ELF-1 (cell line): Measurements from ENCODE around the gene CARNS1.

Experiments used
- DNase-seq: peaks from one replicate; pipeline ENCODE4 v3.0.0-alpha.2; 2016; ENCODE audit warnings: low read depth, low spot score

Gene CARNS1

DNA sequence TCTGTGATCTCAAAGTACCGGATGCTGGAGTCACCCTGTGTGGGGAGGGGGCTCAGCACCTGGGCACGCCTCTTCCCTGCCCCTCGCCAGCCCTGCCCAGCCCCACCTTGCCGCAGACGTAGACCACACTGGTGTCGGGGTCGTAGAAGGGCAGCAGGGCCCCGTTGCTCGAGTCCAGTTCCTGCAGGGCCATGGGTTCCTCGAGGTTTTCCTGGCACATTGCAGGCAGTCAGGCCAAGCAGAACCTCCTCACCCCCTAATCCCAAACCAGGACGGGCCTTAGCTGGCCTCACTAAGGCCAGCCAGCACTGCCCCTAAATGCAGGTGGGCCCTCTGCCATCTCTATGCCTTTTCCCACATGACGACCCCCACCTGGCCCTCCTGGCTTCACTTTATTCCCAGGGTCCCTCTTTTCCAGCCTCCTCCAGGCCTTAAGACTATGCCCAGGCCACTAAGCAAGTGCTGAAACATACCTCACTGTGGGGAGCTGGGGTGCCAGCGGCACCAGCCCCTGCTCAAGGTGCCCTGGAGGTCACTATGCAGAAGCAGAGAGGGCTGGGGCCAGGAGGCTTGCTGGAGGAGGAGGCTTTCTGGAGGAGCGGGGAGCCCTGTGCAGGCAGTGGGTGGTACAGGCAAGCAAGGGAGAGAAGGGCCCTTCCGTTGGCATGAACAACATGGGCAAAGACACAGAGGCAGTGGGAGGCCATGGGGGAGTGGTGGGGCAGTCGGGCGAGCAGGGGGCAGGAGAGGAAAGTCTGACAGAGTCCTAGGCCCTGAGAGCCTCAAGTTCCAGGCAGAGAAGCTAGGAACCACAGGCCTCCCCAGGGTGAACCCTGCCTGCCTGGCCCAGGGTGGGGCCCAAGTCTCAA, 25.0 kb downstream of the CARNS1 start:
- DNase-seq: no peak

DNA sequence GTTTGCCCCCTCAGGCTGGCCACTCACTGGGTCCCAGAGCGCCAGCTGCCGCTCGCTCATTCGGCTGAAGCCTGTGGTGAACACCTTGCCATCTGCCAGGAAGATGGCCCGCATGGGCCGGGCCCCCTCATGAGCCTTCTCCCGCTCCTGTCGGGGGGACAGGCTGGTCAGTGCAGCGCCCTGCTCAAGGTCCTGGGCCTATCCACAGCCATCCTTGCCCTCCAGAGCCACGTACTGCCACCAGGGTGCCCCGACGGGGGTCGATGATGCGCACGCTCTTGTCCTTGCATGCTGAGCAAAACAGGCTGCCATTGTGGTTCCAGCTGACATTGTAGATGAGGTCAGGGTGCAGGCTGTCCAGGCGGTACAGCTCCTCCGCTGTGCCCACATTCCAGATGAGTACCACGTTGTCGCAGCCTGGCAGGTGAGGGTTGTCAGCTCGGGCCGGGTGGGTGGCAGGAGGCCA, 25.7 kb downstream of the CARNS1 start:
- no peak for DNase-seq

- DNase-seq: no peak
Measured at GRCh38 chr11:67441731-67442351, 26.4 kb downstream of the CARNS1 start.

DNA sequence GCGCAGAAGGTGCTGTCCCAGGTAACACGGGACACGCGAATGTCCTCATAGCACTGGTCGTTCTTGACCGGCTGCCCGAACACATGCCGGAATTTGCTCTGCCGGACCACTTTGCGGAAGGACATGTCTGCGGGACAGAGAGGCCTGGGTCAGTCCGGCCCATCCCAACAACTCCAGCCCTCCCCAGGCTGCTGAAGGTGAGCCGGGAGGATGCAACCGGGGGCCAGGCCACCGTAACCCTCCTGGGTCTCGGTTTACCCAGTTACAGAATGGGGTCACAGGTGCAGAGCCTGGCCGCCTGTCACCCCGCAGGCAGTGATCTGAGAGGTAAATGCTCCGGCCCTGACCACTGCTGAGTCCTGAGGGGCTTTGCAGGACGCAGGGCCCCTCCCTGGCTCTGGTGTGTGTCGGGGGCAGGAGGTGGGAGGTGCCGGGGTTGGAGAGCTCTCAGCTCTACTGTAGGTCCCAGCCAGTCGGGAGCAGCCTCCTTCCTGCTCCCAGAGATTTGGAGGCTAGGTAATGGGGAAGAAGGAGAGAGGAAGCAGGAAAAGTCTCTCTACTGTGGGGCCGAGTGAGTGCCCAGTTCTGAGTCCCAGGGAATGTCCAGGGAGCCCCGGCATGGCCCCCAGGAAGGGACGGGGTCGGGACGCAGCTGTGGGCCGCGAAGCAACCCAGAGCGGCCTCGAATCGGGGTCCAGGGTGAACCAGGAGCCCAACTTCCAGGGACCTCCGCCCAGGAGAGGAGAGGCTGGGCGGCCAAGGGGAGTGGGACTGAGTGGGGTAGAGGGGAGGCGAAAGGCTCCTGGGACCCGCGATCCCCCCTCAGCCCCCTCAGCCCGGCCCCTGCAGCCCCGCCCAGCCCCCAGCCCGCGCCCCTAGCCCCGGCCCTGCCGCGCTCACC, 27.3 kb downstream of the CARNS1 start:
- DNase-seq: no peak

- no peak for DNase-seq
Measured at GRCh38 chr11:67445515-67445914, 30.0 kb downstream of the CARNS1 start.

DNA sequence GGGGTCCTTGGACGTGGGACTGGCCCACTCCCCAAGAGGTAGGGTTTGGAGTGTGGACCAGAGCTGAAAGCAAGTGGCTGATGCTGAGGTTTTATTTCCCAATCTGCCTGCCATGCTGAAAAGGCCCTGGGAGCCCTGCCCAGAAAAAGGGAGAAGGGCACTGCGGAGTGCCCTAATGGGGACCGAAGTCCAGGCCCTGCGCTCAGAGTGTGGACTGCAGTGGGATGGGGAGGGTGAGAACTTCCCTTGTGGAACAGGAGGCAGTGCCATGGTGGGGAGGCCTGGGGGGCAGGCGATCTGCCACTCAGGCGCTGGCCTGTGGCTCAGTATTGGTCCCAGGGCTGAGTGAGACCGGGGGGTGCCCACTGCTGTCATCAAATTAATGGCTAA, 32.7 kb downstream of the CARNS1 start:
- DNase-seq: no peak

GRCh38 chr11:67449116-67449844, 33.8 kb downstream of the CARNS1 start:
- no peak for DNase-seq

GRCh38 chr11:67450796-67451657, 35.5 kb downstream of the CARNS1 start:
- DNase-seq: no peak

DNA sequence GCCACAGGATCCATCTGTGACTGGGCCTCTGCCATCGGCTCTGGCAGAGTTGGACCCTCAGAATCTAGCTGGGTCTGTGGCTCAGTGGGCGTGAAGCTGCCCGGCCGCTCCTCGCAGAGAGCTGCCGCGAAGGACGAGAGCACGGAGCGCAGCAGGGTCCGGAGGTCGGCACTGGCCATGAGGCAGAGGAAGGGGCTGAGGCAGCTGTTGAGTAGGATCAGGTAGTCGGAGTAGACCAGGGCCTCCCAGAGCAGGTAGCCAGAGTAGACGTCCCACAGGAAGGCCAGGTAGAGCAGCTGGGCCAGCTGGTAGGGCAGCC, 36.1 kb downstream of the CARNS1 start:
- no peak for DNase-seq

GRCh38 chr11:67452141-67452952, 36.9 kb downstream of the CARNS1 start, which contains the start of gene GPR152:
Gene GPR152 (minus strand): TSS chr11:67452729. CDS start chr11:67452724, 5 bp downstream.
- no peak for DNase-seq

DNA sequence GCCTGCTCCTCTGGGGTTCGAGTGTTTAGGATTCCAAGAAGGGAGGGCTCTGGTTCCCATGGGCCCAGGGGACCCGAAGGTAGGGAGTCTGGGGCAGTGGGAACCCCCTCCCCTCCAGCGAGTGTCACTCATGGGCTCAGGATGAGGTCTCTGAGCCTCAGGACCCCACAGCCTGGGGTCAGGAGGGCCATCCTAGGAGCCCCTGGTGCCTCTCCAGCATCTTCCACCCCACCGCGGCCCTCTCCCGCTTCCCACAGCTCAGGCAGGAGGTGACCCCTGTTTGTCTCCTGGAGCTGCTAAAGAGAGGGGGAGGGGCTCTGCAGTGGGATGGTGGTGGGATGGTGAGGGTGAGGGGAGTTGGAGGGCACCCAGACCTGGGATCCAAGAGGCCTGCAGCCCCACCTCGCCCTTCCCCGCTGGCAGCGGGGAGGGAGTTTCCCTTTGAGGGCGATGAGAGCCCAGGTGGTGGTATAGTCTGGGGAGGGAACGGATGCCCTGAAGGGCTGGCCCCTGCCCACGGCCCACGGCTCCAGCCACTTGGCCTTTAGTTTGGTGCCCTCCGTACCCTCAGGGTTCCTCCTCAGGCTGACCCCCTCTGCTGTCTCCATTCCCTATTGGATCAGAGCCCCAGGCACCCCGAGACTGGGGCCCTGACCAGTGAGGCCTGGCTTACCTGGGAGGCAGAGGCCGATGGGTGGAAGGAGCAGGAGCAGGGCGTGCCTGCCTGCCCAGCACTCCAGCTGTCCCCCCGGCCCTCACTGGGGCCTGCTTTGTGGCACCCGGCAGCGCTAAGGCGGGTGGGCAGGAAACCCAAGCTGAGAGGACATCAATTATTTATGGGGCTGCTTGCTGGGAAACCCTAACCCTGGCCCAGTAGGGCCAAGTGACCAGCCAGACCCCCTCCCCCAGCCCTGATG, 38.6 kb downstream of the CARNS1 start:
- no peak for DNase-seq

DNA sequence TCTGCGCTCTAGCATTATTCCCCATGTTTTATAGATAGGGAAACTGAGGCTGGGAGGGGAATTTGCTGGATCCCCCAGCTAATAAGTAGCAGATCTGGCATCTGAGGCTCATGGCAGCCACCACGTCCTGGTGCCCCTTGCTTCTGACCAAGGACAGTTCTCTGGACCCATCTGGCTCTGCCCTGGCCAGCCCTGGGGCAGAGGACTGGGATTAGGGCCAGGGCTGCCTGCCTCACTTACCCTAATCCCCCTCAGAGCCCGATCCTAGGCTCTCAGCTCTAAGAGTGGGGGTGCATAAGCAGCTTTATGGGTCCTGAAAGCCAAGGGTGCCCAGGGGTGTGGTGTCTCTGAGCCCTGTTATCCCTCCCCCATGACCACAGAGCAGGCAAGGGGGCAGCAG, 39.6 kb downstream of the CARNS1 start, which contains the start of gene CABP4:
Gene CABP4 (plus strand): TSS at position 301 of the 400 bp plus-strand sequence. CDS start 70 bp downstream, at position 371.
- DNase-seq: no peak

- no peak for DNase-seq
Measured at GRCh38 chr11:67456068-67456705, 40.7 kb downstream of the CARNS1 start.

- DNase-seq: no peak
Measured at GRCh38 chr11:67457453-67457852, 42.0 kb downstream of the CARNS1 start.

- DNase-seq: no peak
Measured at GRCh38 chr11:67458266-67458665, 42.8 kb downstream of the CARNS1 start.

- DNase-seq: peak; percentile 35
Measured at GRCh38 chr11:67463186-67463585, 47.7 kb downstream of the CARNS1 start.

DNA sequence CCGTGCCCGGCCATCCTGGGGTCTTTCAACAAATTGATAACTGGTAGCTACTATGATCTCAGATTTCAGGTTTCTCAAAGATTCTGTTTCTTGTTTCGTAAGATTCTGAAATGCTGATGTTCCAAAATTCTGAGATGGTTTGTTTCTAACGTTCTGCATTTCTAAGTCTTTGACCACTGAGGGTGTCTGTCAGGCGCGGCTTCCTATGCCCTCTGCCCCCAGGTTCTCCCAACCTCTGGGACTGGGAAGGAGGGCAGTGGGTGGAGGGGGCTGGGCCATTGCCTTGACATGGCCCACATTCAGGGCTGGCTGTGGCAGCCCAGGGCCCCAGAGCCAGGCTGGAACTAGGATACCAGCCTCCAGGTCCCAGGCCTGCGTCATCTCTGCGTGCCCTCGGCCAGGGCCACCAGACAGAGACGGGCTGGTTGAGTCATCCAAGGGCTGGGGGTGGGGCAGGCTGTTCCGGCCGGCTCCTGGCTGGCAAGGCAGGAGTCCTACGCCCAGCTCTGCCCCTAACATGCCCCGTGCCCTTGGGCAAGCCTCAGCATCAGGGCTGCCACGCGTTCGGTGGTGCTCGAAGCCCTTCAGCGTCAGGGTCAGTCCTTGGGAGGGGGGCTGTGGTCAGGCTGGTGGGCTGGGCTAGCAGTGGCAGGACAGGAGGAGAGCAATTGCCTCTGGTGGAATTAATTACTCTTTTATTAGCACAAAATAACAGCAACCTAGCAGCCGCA, 48.4 kb downstream of the CARNS1 start:
- peak; percentile 45 for DNase-seq
